Stimulated activated CD8-positive, alpha-beta memory T cell treated with anti-CD3 and anti-CD28 coated beads, Interleukin-7, amount 100 ng/mL, for 4 hours (primary cell): Measurements from ENCODE around the gene CAMSAP1.

Source experiments
- DNase-seq, 2 donors: peaks; one replicate each; pipeline ENCODE4 v3.0.0-alpha.2; 2020; ENCODE audit warnings: low read depth in 2 of 2

The CAMSAP1 gene

GRCh38 chr9:135791431-135792267 lies 115.7 kb downstream of the CAMSAP1 start:
- DNase-seq = no peak

GRCh38 chr9:135790850-135791249 lies 116.5 kb downstream of the CAMSAP1 start:
- no peak for DNase-seq

DNA sequence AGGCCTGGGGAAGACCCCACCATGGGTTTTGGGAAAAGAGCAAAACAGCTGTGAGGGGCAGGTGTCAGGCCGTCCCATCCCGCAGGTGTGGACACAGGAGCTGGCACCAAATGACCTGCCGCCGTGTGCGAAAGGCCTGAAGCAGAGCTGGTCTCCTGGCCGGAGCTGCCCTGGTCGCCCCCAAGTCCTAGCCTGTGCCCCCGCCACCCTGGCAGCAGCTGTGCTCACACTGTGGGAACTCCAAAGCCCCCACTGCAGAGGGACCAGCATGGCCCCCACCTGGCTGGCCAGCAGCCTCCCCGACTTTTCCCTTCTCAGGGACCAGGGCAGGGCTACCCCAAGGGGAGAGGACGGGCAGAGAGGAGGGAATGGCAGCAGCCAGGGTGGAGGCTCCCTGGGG lies 117.0 kb downstream of the CAMSAP1 start:
- DNase-seq = no peak

- DNase-seq = no peak
Measured at GRCh38 chr9:135789838-135790291, 117.5 kb downstream of the CAMSAP1 start.

DNA sequence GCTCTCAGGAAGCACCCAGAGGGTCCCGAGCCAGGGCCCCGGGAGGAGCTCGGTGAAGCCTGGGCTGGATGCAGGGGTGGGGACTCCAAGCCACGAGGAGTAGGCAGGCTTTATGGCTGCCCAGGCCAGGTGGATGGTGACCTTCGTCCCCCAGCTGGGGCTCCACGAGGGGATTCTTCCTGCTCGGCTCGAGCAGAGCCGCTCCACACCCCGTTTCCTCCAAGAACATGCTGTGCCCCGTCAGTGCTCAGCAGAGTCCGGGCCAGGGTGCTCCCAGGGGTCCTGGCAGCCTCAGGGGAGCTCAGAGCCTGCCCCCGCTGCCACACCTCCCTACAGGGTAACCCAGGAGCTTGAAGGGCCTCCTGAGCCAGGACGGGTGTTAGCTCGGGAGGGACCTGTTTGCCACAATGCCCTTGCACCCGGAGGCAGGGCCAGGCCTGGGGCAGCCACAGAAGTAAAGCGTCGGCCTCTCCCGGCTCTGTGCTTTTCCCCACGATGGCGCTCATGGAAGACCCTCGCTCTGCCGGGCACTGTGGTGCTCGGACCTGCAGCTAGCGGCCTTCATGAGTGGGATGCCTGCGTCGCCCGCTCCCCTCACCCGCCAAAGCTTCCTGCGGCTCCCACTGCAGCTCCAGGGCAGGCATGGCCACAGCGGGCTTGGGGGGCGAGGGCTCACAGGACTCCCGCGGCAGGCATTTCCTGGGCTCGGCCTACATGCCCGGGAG lies 118.6 kb downstream of the CAMSAP1 start:
- no peak for DNase-seq

- DNase-seq = no peak
Measured at GRCh38 chr9:135787776-135788575, 119.4 kb downstream of the CAMSAP1 start.

- no peak for DNase-seq
Measured at GRCh38 chr9:135787317-135787716, 120.0 kb downstream of the CAMSAP1 start.

DNA sequence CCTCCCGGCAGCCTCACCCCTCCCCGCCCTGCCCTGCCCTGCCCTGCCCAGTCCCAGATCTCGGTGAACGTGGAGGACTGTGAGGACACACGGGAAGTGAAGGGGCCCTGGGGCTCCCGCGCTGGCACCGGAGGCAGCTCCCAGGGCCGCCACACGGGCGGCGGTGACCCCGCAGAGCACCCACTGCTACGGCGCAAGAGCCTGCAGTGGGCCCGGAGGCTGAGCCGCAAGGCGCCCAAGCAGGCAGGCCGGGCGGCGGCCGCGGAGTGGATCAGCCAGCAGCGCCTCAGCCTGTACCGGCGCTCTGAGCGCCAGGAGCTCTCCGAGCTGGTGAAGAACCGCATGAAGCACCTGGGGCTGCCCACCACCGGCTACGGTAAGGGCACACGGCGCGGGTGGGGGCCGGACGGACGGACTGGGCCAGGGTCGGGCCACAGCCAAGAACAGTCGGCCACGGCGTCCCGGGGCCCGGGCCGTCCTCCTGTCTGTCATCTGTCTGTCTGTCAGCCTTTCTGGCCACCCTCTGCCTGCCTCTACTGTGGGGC lies 121.1 kb downstream of the CAMSAP1 start:
- DNase-seq = no peak

GRCh38 chr9:135785013-135785575 lies 122.3 kb downstream of the CAMSAP1 start:
- no peak for DNase-seq

DNA sequence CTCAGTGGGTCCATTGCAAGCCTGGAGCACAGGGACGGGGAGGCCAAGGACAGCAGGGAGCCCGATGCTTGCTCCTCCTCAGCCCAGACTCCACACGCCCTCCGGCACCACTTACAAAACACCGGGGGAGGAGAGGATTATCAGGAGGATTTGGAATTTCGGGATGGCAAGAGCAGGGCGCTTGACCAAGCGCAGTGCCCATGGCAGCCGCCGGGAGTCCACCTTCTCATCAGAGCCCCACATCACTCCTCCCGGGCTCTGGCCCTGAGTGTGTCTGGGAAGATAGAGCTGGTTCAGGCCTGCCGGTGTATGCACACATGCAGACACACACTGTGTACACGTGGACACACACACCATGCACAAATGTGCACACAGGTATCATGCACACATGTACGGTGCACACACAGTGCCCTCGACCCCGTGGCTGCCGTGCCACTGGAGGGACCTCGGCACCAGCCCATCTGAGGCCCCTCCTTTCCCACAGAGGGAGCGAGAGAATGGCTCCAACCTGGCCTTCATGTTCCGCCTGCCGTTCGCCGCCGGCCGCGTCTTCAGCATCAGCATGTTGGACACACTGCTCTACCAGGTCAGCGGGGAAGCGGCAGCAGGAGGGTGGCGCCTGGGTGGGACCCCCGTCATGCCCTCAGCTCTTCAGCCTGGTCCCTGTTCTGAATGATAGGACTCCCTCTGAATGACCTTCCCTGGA lies 123.7 kb downstream of the CAMSAP1 start:
- no peak for DNase-seq

GRCh38 chr9:135782946-135783345 lies 124.4 kb downstream of the CAMSAP1 start:
- no peak for DNase-seq

DNA sequence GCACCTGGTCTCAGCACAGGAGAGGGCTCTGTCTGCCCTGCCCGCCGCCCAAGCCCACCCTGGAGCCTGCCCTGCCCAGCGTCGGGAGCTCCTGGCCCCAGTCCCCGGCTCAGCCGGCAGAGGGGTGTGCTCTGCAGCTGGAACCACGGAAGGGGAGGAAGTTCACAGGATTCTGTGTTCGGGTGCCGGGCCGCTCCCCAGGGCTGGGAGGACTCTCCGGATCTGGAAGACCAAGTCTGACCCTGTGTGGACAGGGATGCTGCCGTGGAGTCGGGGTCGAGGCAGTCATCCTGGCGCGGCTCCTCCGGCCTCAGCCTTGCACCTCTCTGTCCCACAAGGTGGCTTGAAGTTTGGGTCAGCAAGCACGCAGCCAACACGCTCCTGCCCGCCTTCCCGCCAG lies 126.7 kb downstream of the CAMSAP1 start:
- DNase-seq = no peak

DNA sequence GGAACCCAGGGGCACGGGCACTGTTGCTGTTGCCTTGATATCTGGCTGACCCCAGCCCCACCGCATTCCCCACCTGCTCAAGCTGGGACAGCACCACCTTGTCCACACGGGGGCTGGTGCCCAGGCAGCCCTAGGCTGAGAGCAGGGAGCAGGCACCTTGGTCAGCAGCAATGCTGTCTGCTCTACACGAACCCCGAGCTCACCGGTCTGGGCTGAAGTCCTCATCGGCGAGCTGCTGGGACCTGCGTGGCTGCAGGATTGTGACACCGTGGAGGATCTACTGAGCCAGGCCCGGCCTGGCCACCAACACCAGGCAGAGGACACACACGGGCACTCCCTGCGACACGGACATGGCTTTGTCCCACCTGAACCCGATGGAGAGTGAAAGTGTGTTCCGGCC lies 127.3 kb downstream of the CAMSAP1 start:
- DNase-seq = no peak

DNA sequence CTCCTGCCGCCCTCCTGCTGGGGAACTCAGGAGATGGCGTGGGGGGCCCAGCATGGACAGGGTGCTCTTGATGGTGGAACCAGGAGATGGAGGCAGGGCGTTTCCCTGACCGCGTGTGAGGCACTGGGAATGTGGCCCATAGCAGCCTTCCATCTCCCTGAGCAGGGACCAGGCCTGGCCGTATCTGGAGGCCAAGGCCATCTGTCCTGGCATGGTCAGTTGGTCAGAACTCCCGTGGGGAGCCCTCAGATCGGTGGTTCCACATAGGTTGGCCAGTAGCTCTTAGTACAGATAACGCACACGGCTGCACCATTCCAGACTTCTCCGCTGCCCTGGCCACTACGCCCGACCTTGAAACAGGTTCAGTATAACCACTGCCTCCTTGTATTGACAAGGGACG lies 127.8 kb downstream of the CAMSAP1 start:
- DNase-seq = no peak

DNA sequence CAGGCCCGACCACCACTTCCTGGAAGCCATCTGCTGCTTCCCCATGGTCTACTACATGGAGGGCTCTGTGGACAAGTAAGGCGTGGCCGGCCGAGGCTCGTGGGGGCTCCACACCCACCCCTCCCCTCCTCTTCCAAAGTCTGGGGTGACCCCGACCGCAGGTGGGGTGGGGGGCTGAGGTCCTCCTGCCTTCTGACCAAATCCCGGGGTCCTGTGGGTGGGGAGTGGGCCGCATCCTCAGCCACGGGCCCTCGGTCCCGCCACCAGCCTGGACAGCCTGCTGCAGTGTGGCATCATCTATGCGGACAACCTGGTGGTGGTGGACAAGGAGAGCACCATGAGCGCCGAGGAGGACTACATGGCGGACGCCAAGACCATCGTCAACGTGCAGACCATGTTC lies 128.9 kb downstream of the CAMSAP1 start:
- DNase-seq = no peak

GRCh38 chr9:135777623-135778177 lies 129.6 kb downstream of the CAMSAP1 start:
- no peak for DNase-seq

DNA sequence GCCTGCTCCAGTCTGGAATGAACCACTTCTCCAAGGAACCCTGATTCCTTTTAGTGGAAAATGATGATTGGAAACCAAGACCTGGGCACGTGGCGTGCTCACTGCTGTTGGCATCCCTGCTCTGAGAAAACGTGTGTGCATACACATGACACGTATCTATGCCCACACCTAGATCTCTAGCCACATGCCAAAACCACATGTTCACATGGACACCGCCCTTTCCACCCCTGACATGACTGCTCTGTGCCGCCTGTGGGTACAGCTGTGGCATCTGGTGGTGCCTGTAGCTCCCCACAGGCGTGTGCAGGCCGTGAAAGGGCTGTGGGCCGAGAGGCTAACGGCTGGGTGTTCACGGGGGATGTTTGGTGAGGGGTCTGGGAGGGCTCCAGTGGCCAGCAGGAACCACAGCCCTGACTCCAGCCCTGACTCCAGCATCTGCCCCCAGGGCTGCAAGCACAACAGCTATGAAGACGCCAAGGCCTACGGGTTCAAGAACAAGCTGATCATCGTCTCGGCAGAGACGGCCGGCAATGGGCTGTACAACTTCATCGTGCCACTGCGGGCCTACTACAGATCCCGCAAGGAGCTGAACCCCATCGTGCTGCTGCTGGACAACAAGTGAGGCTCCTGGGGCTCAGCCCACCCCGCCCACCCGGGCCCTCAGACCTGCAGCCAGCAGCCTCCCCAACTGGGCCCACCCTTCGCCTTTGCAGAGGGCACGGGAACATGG lies 130.3 kb downstream of the CAMSAP1 start:
- DNase-seq = no peak

DNA sequence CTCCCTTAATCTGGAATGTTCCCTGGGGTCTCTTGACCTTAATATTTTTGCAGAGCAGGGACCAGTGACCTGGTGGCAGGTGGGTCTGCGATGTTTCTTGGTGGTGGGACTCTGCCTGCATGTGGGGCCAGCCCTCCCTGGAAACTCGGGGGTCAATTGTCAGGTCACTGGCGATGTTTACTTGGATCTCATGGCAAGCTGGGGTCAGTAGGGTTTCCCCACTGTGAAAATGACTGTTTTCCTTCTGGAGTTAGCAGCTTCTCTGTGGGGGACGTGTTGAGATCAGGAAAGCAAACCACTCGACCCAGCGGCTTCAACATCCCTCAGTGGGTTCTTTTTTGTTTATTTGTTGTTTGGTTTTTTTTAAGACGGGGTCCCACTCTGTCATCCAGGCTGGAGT lies 131.4 kb downstream of the CAMSAP1 start:
- no peak for DNase-seq

GRCh38 chr9:135774794-135775525 lies 132.4 kb downstream of the CAMSAP1 start:
- DNase-seq = no peak
